Measurements from ENCODE around the gene KIF3A. TPM values are rescaled to one million over a fixed set of nuclear protein-coding genes. Genes with fewer than 3 reads are reported as not detected.

Gene KIF3A
- total and polyA plus RNA-seq, 9 donors: 4.2 to 13.0 (median 9.2) TPM

DNA sequence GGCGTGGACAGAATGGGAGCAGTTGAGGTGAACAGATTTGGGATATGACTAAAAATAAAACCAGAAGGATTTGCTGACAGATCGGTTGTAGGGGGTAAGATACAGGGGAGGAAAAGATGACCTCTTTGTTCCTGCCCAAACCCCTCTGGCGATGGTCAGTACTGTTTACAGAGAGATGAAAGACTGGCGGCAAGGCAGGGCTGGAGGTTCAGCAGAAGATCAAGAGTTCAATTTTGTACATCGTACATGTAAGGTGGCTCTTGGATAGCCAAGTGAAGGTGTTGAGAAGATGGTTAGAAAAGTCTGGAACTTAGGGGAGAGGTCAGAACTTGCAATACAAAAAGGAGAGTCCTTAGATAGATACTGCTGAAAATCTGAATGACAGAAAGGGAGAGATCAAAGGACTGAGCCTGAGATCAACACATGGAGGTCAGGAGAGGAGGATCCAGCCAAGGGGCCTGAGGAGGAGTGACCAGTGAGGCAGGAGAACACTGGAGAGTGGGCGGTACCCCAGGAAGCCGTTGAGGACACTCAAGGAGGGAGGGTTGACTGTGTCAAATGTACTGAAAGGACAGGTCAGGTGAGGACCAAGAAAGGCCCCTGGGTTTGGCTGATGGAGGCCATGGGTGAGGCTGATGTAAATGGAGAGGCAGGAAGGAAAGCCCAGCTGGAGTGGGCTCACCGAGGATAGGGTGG, 56.4 kb downstream of the KIF3A start:
- H3K4me3 ChIP-seq: no peak overlapping the region
- no peak overlapping the region for H3K27ac ChIP-seq
- no peaks in the 10 kb centered on the region for H3K36me3 ChIP-seq
- H3K9me3 ChIP-seq: no peaks in the 10 kb centered on the region
- no peaks in the 10 kb centered on the region for H3K4me1 ChIP-seq (ENCODE audit: insufficient read depth)
- no peak for DNase-seq
- 71 to 93% (median 92%) methylated on average over 8 of the region's 8 CpGs for WGBS, 3 donors
- H3K27me3 ChIP-seq: no peaks in the 10 kb centered on the region
- intact Hi-C loops (cut with DNase I): no loop called here
- TF ChIP-seq EP300 (IDR thresholded peaks at IDR 0.05) (no peak), CTCF (IDR thresholded peaks at IDR 0.05) (no peak), POLR2A (IDR thresholded peaks at IDR 0.05) (no peak)

- intact Hi-C loops (cut with DNase I): no loop called here
- no peak overlapping the region for H3K27ac ChIP-seq
- no peaks in the 10 kb centered on the region for H3K36me3 ChIP-seq
- no peak for DNase-seq
- H3K4me1 ChIP-seq (ENCODE audit: insufficient read depth): no peaks in the 10 kb centered on the region
- H3K9me3 ChIP-seq: no peaks in the 10 kb centered on the region
- WGBS, 3 donors: 92 to 94% (median 93%) methylated on average over 15 of the region's 15 CpGs
- no peak overlapping the region for H3K4me3 ChIP-seq
- TF ChIP-seq CTCF (IDR thresholded peaks at IDR 0.05): no peak
- no peak for TF ChIP-seq POLR2A (IDR thresholded peaks at IDR 0.05)
- no peak for TF ChIP-seq EP300 (IDR thresholded peaks at IDR 0.05)
- no peaks in the 10 kb centered on the region for H3K27me3 ChIP-seq
Measured at GRCh38 chr5:132679717-132680380, 57.5 kb downstream of the KIF3A start.

GRCh38 chr5:132679166-132679565, 58.2 kb downstream of the KIF3A start:
- Histone ChIP-seq H3K4me1 (ENCODE audit: insufficient read depth) (no peaks in the 10 kb centered on the region), H3K27ac (no peak overlapping the region), H3K36me3 (no peaks in the 10 kb centered on the region), H3K4me3 (no peak overlapping the region), H3K9me3 (no peaks in the 10 kb centered on the region), H3K27me3 (no peaks in the 10 kb centered on the region)
- intact Hi-C loops (cut with DNase I): no loop called here
- TF ChIP-seq EP300 (IDR thresholded peaks at IDR 0.05) (no peak), CTCF (IDR thresholded peaks at IDR 0.05) (no peak), POLR2A (IDR thresholded peaks at IDR 0.05) (no peak)
- DNase-seq: no peak
- 90 to 93% (median 92%) methylated on average over 7 of the region's 7 CpGs for WGBS, 3 donors

DNA sequence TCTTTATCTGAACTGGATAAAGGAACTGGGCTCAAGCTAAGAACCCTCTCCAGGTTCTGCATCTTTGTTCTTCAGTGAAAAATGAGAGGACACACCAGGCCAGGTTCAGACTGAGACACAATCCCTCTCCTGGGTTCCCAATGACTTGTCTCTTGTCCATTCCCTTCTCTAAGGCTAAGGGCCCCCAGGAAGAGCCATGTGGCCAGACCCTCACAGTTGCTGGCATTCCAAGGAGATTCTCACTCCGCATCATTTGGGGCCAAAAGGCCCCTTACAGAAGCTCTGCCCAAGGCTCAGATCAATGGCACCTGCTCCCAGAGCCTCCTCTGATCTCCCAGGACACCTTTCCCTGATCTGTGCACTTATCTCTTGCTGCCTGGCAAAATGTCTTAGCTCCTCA, 58.6 kb downstream of the KIF3A start:
- Histone ChIP-seq H3K9me3 (no peaks in the 10 kb centered on the region), H3K4me1 (ENCODE audit: insufficient read depth) (no peaks in the 10 kb centered on the region), H3K36me3 (no peaks in the 10 kb centered on the region), H3K27ac (no peak overlapping the region), H3K4me3 (no peak overlapping the region), H3K27me3 (no peaks in the 10 kb centered on the region)
- no peak for DNase-seq
- TF ChIP-seq POLR2A (IDR thresholded peaks at IDR 0.05): no peak
- TF ChIP-seq EP300 (IDR thresholded peaks at IDR 0.05): no peak
- no peak for TF ChIP-seq CTCF (IDR thresholded peaks at IDR 0.05)
- 84 to 94% (median 93%) methylated on average over 1 of the region's 1 CpG for whole genome bisulfite sequencing, 3 donors
- intact Hi-C loops (cut with DNase I): no loop called here

Measured in ovary (tissue), 9 donors.